Ramos (cell line): Measurements from ENCODE around the gene TM4SF5.

Source experiments
- in situ Hi-C: fragments of 300-500 bp; cut with MboI; formaldehyde crosslinking; loops from one replicate; pipeline ENCODE4 v1.14.3; 2022; ENCODE audit warnings: low sequenced_read_pairs; ENCODE audit not compliant: unreplicated experiment

The TM4SF5 gene

DNA sequence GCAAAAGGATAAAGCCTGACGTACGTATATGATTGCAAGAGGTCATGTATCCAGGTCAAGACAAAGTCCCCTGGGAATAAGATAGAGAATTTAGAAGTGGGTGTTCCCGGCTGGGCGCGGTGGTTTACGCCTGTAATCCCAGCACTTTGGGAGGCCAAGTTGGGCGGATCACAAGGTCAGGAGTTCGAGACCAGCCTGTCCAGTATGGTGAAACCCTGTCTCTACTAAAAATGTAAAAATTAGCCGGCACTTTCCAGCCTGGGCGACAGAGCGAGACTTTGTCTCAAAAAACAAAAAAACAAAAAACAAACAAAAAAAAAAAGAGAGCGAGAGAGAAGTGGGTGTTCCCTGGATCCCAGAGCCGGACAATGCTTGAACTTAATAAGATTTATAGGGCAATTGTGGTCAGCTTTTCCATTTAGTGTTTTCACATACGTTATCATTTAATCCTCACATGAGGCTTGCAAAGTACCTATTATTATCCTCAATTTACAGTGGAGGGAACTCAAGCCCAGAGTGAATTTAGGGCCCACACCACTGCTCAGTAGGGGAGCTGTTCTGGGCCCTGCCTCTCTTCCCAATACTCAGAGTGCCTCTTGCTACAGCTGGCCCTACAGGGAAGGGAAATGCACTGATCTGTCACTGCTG, 16.6 kb downstream of the TM4SF5 start:
- in situ Hi-C loops: no loop called here

- in situ Hi-C loops: no loop called here
Observed at GRCh38 chr17:4788807-4789700, 17.4 kb downstream of the TM4SF5 start, which contains the start of gene GLTPD2. GLTPD2 (plus strand) TSS chr17:4788964; CDS start chr17:4789012, 48 bp downstream.

DNA sequence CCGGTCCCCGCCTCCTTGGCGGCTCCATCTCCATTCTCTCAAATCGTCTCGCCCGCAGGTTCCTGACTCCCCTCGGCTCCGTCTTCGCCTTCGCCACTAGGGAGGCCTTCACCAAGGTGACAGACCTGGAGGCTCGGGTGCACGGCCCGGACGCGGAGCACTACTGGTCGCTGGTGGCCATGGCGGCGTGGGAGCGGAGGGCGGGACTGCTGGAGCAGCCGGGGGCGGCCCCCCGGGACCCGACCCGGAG, 17.9 kb downstream of the TM4SF5 start:
- in situ Hi-C loops: no loop called here

DNA sequence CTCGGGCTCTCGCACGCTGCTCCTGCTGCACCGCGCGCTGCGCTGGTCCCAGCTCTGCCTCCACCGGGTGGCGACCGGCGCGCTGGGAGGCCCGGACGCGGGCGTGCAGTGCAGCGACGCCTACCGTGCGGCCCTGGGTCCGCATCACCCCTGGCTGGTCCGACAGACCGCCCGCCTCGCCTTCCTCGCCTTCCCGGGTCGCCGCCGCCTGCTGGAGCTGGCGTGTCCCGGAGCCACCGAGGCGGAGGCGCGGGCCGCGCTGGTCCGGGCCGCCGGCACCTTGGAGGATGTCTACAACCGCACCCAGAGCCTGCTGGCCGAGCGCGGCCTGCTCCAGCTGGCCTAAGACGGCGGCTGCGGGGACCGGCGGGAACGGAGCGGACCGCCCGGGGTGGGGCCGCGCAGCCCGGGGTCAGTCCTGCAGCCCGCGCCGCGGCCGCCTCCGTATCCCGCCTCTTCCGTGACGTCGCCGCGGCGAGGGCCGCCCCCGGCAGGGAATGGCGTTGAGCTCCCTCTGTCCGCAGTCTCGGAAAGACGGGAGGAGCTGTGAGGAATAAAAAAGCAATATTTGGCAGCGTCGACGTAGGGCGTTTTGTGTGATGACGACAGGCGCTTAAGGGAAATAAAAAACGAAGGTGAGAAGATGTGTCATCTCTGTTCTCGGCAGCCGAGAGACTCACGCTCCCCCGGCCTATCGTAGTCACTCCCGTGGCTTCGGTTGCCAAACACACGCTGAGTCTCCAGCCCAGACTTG, 18.4 kb downstream of the TM4SF5 start:
- in situ Hi-C loops: no loop called here

DNA sequence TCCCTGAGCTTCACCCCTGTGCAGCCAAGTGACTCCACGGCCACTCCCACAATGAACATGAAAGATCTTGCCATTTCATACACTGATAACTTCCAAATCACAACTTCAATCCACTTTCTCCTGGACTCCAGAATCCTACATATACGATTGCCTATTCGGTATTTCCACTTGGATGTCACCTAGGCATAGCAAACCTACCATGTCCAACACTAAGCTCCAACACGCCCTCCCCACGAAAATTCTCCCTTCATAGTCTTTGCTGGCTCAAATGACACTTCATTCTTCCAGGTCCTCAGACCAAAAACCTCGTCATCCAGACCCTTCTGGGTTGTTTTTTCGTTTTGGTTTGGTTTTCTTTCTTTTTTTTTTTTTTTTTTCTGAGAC, 19.0 kb downstream of the TM4SF5 start:
- in situ Hi-C loops: no loop called here

GRCh38 chr17:4795168-4795567, 23.5 kb downstream of the TM4SF5 start:
- in situ Hi-C loops: no loop called here

- in situ Hi-C loops: no loop called here
Observed at GRCh38 chr17:4796552-4796920, 24.9 kb downstream of the TM4SF5 start.

GRCh38 chr17:4800462-4801196, 28.9 kb downstream of the TM4SF5 start:
- in situ Hi-C loops: no loop called here

DNA sequence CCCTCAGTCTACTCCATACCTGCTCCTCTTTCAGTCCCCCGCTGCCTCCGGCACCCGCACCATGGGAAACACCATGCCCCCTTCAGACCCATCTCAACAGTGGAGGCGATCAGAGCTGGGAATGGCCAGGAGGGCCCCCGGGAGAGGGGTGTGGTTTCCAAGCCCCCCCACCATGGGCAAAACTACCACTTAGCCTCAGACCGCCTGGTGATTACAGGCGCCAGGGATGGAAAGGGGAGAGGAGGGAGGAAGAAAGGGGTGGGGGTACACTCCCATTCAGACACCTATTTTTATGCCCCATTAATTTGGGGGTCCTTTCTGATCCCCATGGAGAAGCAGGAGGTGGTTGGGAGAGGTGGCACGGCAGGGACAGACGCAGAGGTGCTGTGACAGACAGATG, 30.5 kb downstream of the TM4SF5 start, which contains the start of gene C17orf114:
C17orf114 (minus strand) TSS at position 101 of the 400 bp plus-strand sequence.
- in situ Hi-C loops: no loop called here

GRCh38 chr17:4806456-4806776, 34.7 kb downstream of the TM4SF5 start:
- in situ Hi-C loops: no loop called here

DNA sequence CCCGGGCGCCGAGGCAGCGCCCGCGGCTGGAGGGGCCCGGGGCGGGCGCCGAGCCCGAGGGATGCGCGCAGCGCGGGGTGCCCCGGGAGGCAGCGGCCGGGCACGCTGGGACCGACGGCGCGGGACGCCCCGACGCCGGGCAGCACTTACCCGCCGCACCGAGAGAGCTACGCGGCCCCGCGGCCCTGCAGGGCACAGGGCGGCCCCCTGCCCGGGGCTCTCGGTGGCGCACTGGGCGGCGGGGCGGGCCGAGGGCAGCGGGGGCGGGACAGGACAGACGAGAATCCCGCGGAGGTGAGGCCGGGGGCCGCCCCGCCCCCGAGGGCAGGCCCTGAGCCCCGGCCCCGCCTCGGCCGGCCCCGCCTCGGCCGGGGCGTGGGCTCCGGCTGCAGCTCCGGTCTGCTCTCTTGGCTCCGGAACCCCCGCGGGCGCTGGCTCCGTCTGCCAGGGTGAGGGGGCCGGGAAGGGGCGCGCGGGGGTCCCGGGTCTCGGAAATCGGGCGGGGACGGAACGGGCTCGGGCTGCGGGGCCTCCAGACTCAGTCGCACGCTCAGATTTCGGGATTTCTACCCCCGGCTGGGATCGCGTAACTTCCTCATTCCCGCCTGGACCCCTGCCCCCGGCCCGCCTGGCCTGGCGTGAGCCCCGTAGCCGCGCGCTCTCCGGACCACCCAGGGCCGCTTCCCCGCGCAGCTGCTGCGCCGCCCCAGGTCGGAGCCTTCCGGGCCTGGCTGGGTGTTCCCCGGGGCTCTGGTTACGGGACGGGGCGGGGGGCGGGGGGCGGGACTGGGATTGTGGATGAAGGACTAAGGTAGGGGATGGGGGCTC, 35.3 kb downstream of the TM4SF5 start, which contains the start of gene PLD2:
PLD2 (plus strand) TSS at position 376 of the 828 bp plus-strand sequence. CDS start 621 bp downstream, outside the sequence.
- in situ Hi-C loops: no loop called here

DNA sequence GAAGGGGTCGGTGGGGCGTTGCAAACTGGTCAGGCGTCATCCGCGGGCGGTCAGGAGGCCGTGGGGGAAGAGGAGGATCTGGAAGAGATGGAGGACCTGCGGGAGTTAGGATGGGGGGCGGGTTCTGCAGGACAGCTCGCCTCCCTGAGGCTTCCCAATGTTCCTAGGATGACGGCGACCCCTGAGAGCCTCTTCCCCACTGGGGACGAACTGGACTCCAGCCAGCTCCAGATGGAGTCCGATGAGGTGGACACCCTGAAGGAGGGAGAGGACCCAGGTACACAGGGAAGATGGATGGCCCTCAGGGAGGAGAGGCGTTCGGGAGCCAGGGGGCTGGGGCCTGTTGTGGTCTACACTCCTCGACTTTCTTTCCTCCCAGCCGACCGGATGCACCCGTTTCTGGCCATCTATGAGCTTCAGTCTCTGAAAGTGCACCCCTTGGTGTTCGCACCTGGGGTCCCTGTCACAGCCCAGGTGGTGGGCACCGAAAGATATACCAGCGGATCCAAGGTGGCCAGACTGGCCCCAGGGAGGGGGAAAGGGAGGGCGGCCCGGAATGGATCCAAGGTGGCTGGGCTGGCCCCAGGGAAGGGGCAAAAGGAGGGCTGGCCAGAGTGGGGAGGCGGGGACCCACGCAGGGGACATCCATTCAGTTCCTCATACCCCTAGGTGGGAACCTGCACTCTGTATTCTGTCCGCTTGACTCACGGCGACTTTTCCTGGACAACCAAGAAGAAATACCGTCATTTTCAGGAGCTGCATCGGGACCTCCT, 36.1 kb downstream of the TM4SF5 start:
- in situ Hi-C loops: no loop called here

DNA sequence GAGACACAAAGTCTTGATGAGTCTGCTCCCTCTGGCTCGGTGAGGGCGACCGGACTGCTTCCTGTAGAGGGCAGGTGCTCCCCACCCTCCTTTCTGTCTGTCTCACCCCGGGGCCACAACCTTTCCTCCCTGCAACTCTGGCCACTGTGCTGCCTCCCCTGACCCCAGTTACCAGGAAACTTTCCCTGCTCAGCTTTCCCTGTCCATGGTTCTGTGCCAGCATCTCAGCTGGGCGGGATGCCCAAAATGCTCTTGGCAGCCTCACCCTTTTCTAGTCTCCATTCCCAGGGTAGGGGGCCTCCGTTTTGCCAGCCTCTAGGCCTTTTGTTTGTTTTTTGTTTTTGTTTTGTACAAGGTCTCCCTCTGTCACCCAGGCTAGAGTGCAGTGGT, 36.7 kb downstream of the TM4SF5 start:
- in situ Hi-C loops: no loop called here

DNA sequence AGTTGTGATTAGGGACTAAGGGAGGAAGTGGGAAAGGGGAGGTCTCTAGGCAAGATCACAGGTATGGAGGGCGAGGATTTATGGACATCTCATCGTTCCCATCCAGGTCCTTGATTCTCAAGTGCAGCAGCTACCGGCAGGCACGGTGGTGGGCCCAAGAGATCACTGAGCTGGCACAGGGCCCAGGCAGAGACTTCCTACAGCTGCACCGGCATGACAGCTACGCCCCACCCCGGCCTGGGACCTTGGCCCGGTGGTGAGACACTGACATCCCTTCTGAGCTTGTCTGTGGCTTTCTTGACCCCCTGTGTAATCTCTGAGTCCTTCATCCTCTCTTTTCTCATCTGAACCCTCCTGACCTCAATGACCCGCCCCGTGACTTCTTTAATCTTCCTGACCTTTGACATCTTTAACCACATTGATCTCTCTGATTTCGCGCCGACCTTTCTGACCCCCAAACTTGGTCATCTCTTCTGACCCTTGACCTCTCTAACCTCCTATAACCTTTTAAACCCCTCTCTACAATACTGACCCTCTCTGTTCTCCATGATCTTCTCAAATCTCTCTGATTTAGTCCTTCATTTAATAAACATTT, 39.1 kb downstream of the TM4SF5 start:
- in situ Hi-C loops: no loop called here

GRCh38 chr17:4811471-4811870, 39.8 kb downstream of the TM4SF5 start:
- in situ Hi-C loops: no loop called here

GRCh38 chr17:4812690-4813089, 41.0 kb downstream of the TM4SF5 start:
- in situ Hi-C loops: no loop called here

DNA sequence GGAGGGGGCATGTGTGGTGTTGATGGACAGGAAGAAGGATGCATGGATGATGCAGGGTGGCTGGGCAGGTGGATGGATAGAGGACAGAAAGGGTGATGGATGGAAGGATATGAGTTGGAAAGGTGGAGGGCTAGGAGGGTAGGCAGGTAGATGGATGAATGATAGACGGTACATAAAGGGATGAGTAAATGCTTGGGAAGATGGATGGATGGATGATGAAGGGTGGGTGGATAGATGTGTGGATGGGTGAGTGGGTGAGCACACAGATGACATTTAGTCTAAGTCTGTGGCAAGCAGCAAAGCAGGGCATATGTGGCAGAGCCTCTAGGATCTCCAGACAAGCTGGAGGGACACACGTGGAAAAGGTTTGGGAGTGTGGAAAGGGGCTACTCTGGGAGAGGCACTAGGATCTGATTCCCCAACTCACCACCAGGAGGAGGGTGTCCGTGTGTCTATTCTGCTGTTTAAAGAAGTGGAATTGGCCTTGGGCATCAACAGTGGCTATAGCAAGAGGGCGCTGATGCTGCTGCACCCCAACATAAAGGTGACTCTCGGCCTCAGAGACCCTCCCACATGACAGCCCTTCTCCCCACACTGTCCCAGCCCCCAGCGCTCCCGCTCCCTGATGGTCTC, 43.5 kb downstream of the TM4SF5 start:
- in situ Hi-C loops: no loop called here

DNA sequence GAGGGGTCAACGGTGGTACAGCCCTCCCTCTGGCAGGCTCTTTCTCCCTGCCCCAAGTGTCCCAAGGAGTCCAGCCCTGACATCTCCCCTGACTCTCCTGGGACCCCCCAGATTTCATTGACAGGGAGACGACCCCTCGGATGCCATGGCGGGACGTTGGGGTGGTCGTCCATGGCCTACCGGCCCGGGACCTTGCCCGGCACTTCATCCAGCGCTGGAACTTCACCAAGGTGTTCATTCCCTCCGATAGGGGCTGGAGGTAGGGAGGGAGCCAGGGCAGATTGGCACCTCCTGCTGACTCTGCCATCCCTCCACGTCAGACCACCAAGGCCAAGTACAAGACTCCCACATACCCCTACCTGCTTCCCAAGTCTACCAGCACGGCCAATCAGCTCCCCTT, 45.1 kb downstream of the TM4SF5 start:
- in situ Hi-C loops: no loop called here
